ENCODE results near the gene TRIM69.

GRCh38 chr15:44706946-44707636 is 29.2 kb upstream of the TRIM69 start:
- no peak for TF ChIP-seq CTCF (IDR thresholded peaks at IDR 0.05)
- no peak for TF ChIP-seq EP300 (IDR thresholded peaks at IDR 0.05)
